A549 (cell line): ENCODE results near the gene RTEL1.

ENCODE experiments used
- EP300 ChIP-seq, 2 experiments: fragments of >200 bp; sonication (Bioruptor Twin); formaldehyde crosslinking; IDR thresholded peaks; 2 replicates in 1 of 2; 3 replicates in 1 of 2; pipeline ENCODE4 v1.6.1; 2016 to 2017
- ESRRA ChIP-seq: fragments of 150-350 bp; IDR thresholded peaks from 2 replicates; pipeline ENCODE4 v1.6.1; 2014; ENCODE audit warnings: mild to moderate bottlenecking, low read length, borderline replicate concordance
- MYC ChIP-seq: IDR thresholded peaks from 2 replicates; pipeline ENCODE4 v1.6.1; 2012; ENCODE audit warnings: mild to moderate bottlenecking, inconsistent platforms, low read length, improper control_type of control experiment, borderline replicate concordance
- NFE2L2 ChIP-seq: fragments of 150-350 bp; conservative IDR thresholded peaks from 2 replicates; pipeline ENCODE4 v1.6.1; 2014; ENCODE audit warnings: low read length
- POLR2A ChIP-seq: IDR thresholded peaks from 2 replicates; pipeline ENCODE4 v1.6.1; 2012; ENCODE audit warnings: mild to moderate bottlenecking, low read length
- POLR2AphosphoS2 ChIP-seq: conservative IDR thresholded peaks from 2 replicates; pipeline ENCODE4 v1.6.1; 2012; ENCODE audit warnings: low read length, improper control_type of control experiment, inconsistent platforms
- RNF2 ChIP-seq: fragments of 200-600 bp; sonication (generic); IDR thresholded peaks from 2 replicates; pipeline ENCODE4 v1.6.1; 2016; ENCODE audit warnings: low read depth, mild to moderate bottlenecking, antibody characterized with exemption, moderate library complexity, borderline replicate concordance
- SMC3 ChIP-seq: fragments of >200 bp; sonication (Bioruptor Twin); formaldehyde crosslinking; IDR thresholded peaks from 3 replicates; pipeline ENCODE4 v1.6.1; 2018; ENCODE audit warnings: inconsistent platforms
- ZNF302 ChIP-seq: fragments of 250-450 bp; sonication (Bioruptor Pico); IDR thresholded peaks from 2 replicates; pipeline ENCODE4 v1.9.0; 2021; ENCODE audit warnings: inconsistent platforms, mild to moderate bottlenecking, moderate library complexity
- TF ChIP-seq, protein P1 (sequence below): fragments of >200 bp; sonication (Bioruptor Twin); formaldehyde crosslinking; IDR thresholded peaks from 3 replicates; pipeline ENCODE4 v1.5.1; 2016
- TF ChIP-seq, protein P2 (sequence below): fragments of 200-600 bp; sonication (generic); IDR thresholded peaks from 2 replicates; pipeline ENCODE4 v1.6.1; 2016; ENCODE audit warnings: antibody characterized with exemption, mild to moderate bottlenecking, moderate library complexity
- TF ChIP-seq, protein P3 (sequence below): IDR thresholded peaks from 2 replicates; pipeline ENCODE4 v1.6.1; 2012

DNA sequence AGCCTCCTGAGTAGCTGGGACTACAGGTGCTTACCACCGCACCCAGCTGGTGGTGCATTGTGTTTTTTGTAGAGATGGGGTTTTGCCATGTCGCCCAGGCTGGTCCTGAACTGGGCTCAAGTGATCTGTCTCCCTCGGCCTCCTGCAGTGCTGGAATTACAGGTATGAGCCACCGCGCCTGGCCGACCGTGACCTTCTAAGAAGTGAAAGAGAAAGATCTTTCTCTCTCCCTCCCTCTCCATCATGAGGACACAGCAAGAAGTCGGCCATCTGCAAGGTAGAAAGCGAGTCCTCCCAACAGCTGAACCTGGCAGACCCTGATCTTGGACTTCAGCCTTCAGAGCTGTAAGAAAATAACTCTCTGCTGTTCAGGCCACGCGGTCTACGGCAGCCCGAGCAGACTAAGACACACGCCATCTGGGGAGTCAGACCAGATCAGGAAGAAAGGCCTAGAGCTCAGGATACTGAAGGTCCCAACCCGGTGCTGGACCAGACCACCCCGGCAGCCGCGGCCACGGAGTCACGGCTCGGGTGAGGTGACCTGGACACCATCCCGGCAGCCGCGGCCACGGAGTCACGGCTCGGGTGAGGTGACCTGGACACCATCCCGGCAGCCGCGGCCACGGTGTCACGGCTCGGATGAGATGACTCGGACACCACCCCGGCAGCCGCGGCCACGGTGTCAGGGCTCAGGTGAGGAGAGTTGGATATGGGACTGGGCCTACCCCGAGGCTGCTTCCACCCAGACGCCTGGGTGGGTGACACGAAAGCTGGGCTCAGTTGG lies 40.8 kb upstream of the RTEL1 start:
- TF ChIP-seq EP300 (IDR thresholded peaks at IDR 0.05) (no peak), NFE2L2 (no peak), POLR2A (no peak), SMC3 (no peak), MYC (no peak), ZNF302 (CRISPR knock-in tag) (no peak), ESRRA (no peak), POLR2AphosphoS2 (no peak), RNF2 (no peak)
- TF ChIP-seq, protein P1, sequence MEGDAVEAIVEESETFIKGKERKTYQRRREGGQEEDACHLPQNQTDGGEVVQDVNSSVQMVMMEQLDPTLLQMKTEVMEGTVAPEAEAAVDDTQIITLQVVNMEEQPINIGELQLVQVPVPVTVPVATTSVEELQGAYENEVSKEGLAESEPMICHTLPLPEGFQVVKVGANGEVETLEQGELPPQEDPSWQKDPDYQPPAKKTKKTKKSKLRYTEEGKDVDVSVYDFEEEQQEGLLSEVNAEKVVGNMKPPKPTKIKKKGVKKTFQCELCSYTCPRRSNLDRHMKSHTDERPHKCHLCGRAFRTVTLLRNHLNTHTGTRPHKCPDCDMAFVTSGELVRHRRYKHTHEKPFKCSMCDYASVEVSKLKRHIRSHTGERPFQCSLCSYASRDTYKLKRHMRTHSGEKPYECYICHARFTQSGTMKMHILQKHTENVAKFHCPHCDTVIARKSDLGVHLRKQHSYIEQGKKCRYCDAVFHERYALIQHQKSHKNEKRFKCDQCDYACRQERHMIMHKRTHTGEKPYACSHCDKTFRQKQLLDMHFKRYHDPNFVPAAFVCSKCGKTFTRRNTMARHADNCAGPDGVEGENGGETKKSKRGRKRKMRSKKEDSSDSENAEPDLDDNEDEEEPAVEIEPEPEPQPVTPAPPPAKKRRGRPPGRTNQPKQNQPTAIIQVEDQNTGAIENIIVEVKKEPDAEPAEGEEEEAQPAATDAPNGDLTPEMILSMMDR, result no peak
- TF ChIP-seq, protein P2, sequence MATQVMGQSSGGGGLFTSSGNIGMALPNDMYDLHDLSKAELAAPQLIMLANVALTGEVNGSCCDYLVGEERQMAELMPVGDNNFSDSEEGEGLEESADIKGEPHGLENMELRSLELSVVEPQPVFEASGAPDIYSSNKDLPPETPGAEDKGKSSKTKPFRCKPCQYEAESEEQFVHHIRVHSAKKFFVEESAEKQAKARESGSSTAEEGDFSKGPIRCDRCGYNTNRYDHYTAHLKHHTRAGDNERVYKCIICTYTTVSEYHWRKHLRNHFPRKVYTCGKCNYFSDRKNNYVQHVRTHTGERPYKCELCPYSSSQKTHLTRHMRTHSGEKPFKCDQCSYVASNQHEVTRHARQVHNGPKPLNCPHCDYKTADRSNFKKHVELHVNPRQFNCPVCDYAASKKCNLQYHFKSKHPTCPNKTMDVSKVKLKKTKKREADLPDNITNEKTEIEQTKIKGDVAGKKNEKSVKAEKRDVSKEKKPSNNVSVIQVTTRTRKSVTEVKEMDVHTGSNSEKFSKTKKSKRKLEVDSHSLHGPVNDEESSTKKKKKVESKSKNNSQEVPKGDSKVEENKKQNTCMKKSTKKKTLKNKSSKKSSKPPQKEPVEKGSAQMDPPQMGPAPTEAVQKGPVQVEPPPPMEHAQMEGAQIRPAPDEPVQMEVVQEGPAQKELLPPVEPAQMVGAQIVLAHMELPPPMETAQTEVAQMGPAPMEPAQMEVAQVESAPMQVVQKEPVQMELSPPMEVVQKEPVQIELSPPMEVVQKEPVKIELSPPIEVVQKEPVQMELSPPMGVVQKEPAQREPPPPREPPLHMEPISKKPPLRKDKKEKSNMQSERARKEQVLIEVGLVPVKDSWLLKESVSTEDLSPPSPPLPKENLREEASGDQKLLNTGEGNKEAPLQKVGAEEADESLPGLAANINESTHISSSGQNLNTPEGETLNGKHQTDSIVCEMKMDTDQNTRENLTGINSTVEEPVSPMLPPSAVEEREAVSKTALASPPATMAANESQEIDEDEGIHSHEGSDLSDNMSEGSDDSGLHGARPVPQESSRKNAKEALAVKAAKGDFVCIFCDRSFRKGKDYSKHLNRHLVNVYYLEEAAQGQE, result no peak
- TF ChIP-seq, protein P3, sequence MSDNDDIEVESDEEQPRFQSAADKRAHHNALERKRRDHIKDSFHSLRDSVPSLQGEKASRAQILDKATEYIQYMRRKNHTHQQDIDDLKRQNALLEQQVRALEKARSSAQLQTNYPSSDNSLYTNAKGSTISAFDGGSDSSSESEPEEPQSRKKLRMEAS, result no peak
